A549 treated with Hydrocortisone at 1 μM for 4 hours (cell line): Measurements from ENCODE around the gene MRPS11. TPM values are rescaled to one million over a fixed set of nuclear protein-coding genes. Genes with fewer than 3 reads are reported as not detected.

ENCODE experiments used
- total RNA-seq: library from RNA; stranded (reverse); fragments of 200-300 nt; extraction: Qiagen RNA extraction; gene quantifications from 5 replicates; pipeline ENCODE4 v1.2.3, GENCODE V29; 2022

Gene MRPS11
- total RNA-seq: 82.0 to 127 TPM (median 115 TPM) in 5 replicates

GRCh38 chr15:88467073-88467934, at the start of gene MRPS11, which contains the start of gene MRPL46:
MRPS11 (plus strand) TSS chr15:88467708; CDS start chr15:88467718, 10 bp downstream.
MRPL46 (minus strand) TSS chr15:88467388; CDS start chr15:88467377, 11 bp downstream.

Other genes starting within 250 kb of the MRPS11 start
- gene NTRK3, start 211.0 kb upstream of the MRPS11 start, total RNA-seq: 18.0 to 25.1 TPM (median 22.2 TPM) in 5 replicates
- gene MRPL46, start 320 bp upstream of the MRPS11 start, total RNA-seq: 51.7 to 62.9 TPM (median 57.8 TPM) in 5 replicates
- 5.5 to 6.6 TPM (median 5.9 TPM) in 5 replicates for gene DET1, start 79.0 kb downstream of the MRPS11 start, total RNA-seq
- 71.2 to 93.1 TPM (median 83.8 TPM) in 5 replicates for gene AEN, start 153.6 kb downstream of the MRPS11 start, total RNA-seq
- gene ISG20, start 171.3 kb downstream of the MRPS11 start, total RNA-seq: 33.0 to 44.6 TPM (median 38.2 TPM) in 5 replicates